ENCODE data around the gene ACKR4. TPM values are rescaled to one million over a fixed set of nuclear protein-coding genes. Genes with fewer than 3 reads are reported as not detected.

The ACKR4 gene
- total and polyA plus RNA-seq, 2 donors (not counting 3 experiments of a cell fraction or from before 2014, with no cell fraction given), result 3.2 to 14.3 TPM

DNA sequence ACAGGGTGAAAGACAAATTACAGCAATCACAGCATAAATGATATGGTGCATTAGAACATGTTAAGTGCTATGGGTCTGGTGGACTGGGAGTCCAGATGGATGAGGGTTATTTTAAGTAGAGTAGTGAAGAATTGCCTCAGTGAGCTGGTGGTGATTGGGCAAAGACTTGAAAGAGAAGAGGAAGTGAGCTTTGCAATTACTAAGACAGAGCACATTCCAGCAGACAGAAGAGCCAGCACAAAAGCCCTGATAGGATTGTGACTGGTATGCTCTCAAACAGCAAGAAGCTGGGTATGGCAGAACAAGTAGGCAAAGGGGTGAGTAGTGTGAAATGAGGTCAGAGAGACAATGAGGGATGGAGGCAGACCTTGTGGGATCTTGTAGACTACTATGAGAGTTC, 2.1 kb upstream of the ACKR4 start:
- H2AFZ ChIP-seq (ENCODE audit: low read depth, low read length), result peak overlapping the region; percentile 3
- dilution Hi-C loops (cut with MboI; ENCODE audit: extremely low pct_ligation_motif_present, low sequenced_read_pairs) (no loop called here), intact Hi-C loops (cut with micrococcal nuclease) (loop anchor here (2.0 kb wide), 2 partner anchors 48 to 52 kb away; no protein-coding TSS in a partner anchor)
- FAIRE-seq (peak; percentile 37), DNase-seq (ENCODE audit: low read depth, low spot score) (peak; percentile 65)
- peak; percentile 34 for TF ChIP-seq GATA2 (IDR thresholded peaks at IDR 0.05; ENCODE audit: insufficient read depth, insufficient read length, low read depth, low read length)
- no peak for TF ChIP-seq POLR2A (IDR thresholded peaks at IDR 0.05; ENCODE audit: low read depth, low read length)
- H3K79me2 ChIP-seq (ENCODE audit: control insufficient read depth, insufficient read depth, low read length), result no peaks in the 10 kb centered on the region
- H3K4me1 ChIP-seq (ENCODE audit: control insufficient read depth, extremely low read depth, insufficient read depth, low read length), result peaks cover 40% of the 10 kb centered on the region
- CTCF ChIA-PET, result interaction anchor here (0.8 to 4.6 kb wide), 9 partner anchors 8 to 61 kb away, joined by 3 to 35 read pairs (median 3); no protein-coding TSS in a partner anchor
- no peaks in the 10 kb centered on the region for H3K9me3 ChIP-seq (replicated peaks; ENCODE audit: control insufficient read depth, insufficient read depth, low read length)
- POLR2A ChIA-PET, result no interaction called here
- H3K27ac ChIP-seq (ENCODE audit: insufficient read depth, low read depth, low read length), result peak overlapping the region; percentile 90
- peak overlapping the region; percentile 16 for H3K9ac ChIP-seq (replicated peaks; ENCODE audit: extremely low read depth, insufficient read depth, low read length)
- no peaks in the 10 kb centered on the region for H4K20me1 ChIP-seq (replicated peaks; ENCODE audit: control insufficient read depth, extremely low read depth, insufficient read depth, low read length)
- peak overlapping the region; percentile 66 for H3K4me2 ChIP-seq (ENCODE audit: insufficient read depth, low read length)
- no peaks in the 10 kb centered on the region for H3K36me3 ChIP-seq (ENCODE audit: control insufficient read depth in 2 of 2, extremely low read depth in 1 of 2, insufficient read depth in 2 of 2, low read length in 2 of 2)
- BruUV-seq (replicated peaks), result no TSS peak
- no peaks in the 10 kb centered on the region for H3K27me3 ChIP-seq (ENCODE audit: control insufficient read depth in 2 of 2, insufficient read depth in 2 of 2, low read length in 2 of 2)
- no peak overlapping the region for H3K4me3 ChIP-seq (replicated peaks in 1 of 3; ENCODE audit: insufficient read depth in 1 of 3, low read depth in 1 of 3, low read length in 3 of 3)
- H3K9me1 ChIP-seq (replicated peaks; ENCODE audit: control insufficient read depth, extremely low read depth, insufficient read depth, low read length), result no peaks in the 10 kb centered on the region

DNA sequence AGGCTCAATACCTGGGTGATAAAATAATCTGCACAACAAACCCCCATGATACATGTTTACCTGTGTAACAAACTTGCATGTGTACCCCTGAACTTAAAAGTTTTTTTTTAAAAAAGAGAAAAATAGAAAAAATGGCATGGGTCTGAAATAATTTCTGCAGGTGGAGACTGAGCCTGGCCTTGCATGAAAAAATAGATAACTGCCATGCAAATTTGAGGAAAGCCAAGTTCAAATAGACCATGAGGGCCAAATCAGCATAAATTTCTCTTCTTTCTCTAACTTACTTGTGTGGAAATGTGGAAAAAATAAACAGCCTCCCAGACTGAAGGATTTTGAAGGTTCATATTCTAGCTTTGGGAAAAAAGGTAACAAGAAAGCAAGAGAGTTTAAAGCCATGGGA, 744 bp upstream of the ACKR4 start:
- Histone ChIP-seq H3K4me1 (ENCODE audit: control insufficient read depth, extremely low read depth, insufficient read depth, low read length) (peaks cover 40% of the 10 kb centered on the region), H3K36me3 (ENCODE audit: control insufficient read depth in 2 of 2, extremely low read depth in 1 of 2, insufficient read depth in 2 of 2, low read length in 2 of 2) (no peaks in the 10 kb centered on the region), H3K4me3 (replicated peaks in 1 of 3; ENCODE audit: insufficient read depth in 1 of 3, low read depth in 1 of 3, low read length in 3 of 3) (no peak overlapping the region), H3K9ac (replicated peaks; ENCODE audit: extremely low read depth, insufficient read depth, low read length) (no peak overlapping the region), H4K20me1 (replicated peaks; ENCODE audit: control insufficient read depth, extremely low read depth, insufficient read depth, low read length) (no peaks in the 10 kb centered on the region), H3K27me3 (ENCODE audit: control insufficient read depth in 2 of 2, insufficient read depth in 2 of 2, low read length in 2 of 2) (no peaks in the 10 kb centered on the region), H3K9me1 (replicated peaks; ENCODE audit: control insufficient read depth, extremely low read depth, insufficient read depth, low read length) (no peaks in the 10 kb centered on the region), H2AFZ (ENCODE audit: low read depth, low read length) (no peak overlapping the region), H3K27ac (ENCODE audit: insufficient read depth, low read depth, low read length) (no peak overlapping the region), H3K9me3 (replicated peaks; ENCODE audit: control insufficient read depth, insufficient read depth, low read length) (no peaks in the 10 kb centered on the region), H3K4me2 (ENCODE audit: insufficient read depth, low read length) (no peak overlapping the region), H3K79me2 (ENCODE audit: control insufficient read depth, insufficient read depth, low read length) (no peaks in the 10 kb centered on the region)
- no peak for DNase-seq (ENCODE audit: low read depth, low spot score)
- TF ChIP-seq GATA2 (IDR thresholded peaks at IDR 0.05; ENCODE audit: insufficient read depth, insufficient read length, low read depth, low read length) (no peak), MAX (IDR thresholded peaks at IDR 0.05; ENCODE audit: insufficient read depth, insufficient read length) (no peak), CTCF (IDR thresholded peaks at IDR 0.05; ENCODE audit: extremely low read depth in 1 of 2, insufficient read depth in 1 of 2, low read depth in 1 of 2, low read length in 2 of 2) (no peak), POLR2A (IDR thresholded peaks at IDR 0.05; ENCODE audit: low read depth, low read length) (no peak), JUN (IDR thresholded peaks at IDR 0.05; ENCODE audit: borderline replicate concordance, insufficient read depth, insufficient read length, low read depth) (no peak), EZH2 (IDR thresholded peaks at IDR 0.05; ENCODE audit: borderline replicate concordance, low read depth, low read length, severe bottlenecking) (no peak), MYC (IDR thresholded peaks at IDR 0.05; ENCODE audit: low read depth, low read length) (no peak), FOS (IDR thresholded peaks at IDR 0.05; ENCODE audit: borderline replicate concordance, insufficient read depth, low read length) (no peak), POLR2AphosphoS5 (IDR thresholded peaks at IDR 0.05; ENCODE audit: insufficient read depth, low read depth, low read length) (no peak)
- no TSS peak for BruUV-seq (replicated peaks)
- ChIA-PET POLR2A (no interaction called here), CTCF (interaction anchor here (4.6 kb wide), 1 partner anchor 45 kb away, joined by 35 read pairs; no protein-coding TSS in a partner anchor)
- FAIRE-seq, result no peak
- dilution Hi-C loops (cut with MboI; ENCODE audit: extremely low pct_ligation_motif_present, low sequenced_read_pairs) (no loop called here), intact Hi-C loops (cut with micrococcal nuclease) (no loop called here)
